Measurements from ENCODE around the gene BRIP1. TPM values are rescaled to one million over a fixed set of nuclear protein-coding genes. Genes with fewer than 3 reads are reported as not detected.

BRIP1 gene
- total RNA-seq, 1 experiment from 2014 or later: 20.2 TPM

DNA sequence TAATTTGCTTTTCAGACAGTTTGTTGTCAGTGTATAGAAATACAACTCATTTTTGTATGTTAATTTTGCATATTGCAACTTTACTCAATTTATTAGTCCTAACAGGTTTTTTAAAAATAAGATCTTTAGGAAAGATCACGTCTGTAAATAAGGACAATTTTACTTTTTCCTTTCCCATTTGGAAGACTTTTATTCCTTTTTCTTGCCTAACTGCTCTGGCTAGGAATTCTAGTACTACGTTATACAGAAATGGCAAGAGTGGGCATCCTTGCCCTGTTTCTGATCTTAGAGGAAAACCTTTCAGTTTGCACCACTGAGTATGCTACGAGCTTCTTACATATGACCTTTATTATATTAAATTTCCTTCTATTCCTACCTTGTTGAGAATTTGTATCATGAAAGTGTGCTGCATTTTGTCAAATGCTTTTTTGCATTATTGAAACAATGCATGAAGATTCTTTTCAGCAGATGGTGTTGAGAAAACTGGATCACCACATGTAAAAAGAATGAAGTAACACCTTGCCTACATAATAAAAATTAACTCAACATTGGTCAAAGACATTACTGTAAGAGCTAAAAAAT lies 113.4 kb downstream of the BRIP1 start:
- H3K27me3 ChIP-seq (ENCODE audit: insufficient read depth, low read length): no peaks in the 10 kb centered on the region
- no peak overlapping the region for H2AFZ ChIP-seq (ENCODE audit: low read length)
- H2AK5ac ChIP-seq (ENCODE audit: insufficient read length, low read length): no peak overlapping the region
- H2BK120ac ChIP-seq (ENCODE audit: low read depth, low read length, poor library complexity, severe bottlenecking): no peak overlapping the region
- no peak overlapping the region for H3K4ac ChIP-seq (ENCODE audit: low read depth, low read length)
- no peak overlapping the region for H3K18ac ChIP-seq (ENCODE audit: insufficient read length, low read depth, low read length)
- no peak overlapping the region for H3K14ac ChIP-seq (ENCODE audit: insufficient read depth, low read length)
- H2BK20ac ChIP-seq (ENCODE audit: low read depth, low read length, poor library complexity, severe bottlenecking): no peak overlapping the region
- no peak for DNase-seq
- no peak overlapping the region for H2BK15ac ChIP-seq (ENCODE audit: low read depth, low read length)
- no peak overlapping the region for H3K4me3 Mint-ChIP-seq
- H4K20me1 ChIP-seq (ENCODE audit: control insufficient read depth, insufficient read depth, insufficient read length): no peaks in the 10 kb centered on the region
- no peak overlapping the region for H3K23ac ChIP-seq (ENCODE audit: insufficient read length, low read depth, low read length)
- no peak overlapping the region for H3K27ac ChIP-seq (ENCODE audit: insufficient read length, low read depth, low read length)
- no peak overlapping the region for H3K27ac Mint-ChIP-seq
- H3K36me3 Mint-ChIP-seq (ENCODE audit: insufficient read depth in 1 of 3, low read depth in 3 of 3): peaks cover 32 to 48% (median 46%) of the 10 kb centered on the region in 3 experiments
- H3K4me2 ChIP-seq (ENCODE audit: insufficient read depth, insufficient read length, low read length): no peak overlapping the region
- no peak overlapping the region for H2BK5ac ChIP-seq (ENCODE audit: insufficient read length, low read length)
- no peaks in the 10 kb centered on the region for H3K79me2 ChIP-seq (ENCODE audit: insufficient read depth, low read length)
- H3K79me1 ChIP-seq (ENCODE audit: insufficient read depth, low read depth, low read length, poor library complexity, severe bottlenecking): no peaks in the 10 kb centered on the region
- WGBS (ENCODE audit: extremely low coverage, insufficient read length, low lambda C conversion rate): no CpG with 5 or more reads among the region's 3 CpGs
- H4K8ac ChIP-seq (replicated peaks; ENCODE audit: insufficient read length, low read depth, low read length): no peak overlapping the region
- no peak overlapping the region for H4K5ac ChIP-seq (ENCODE audit: insufficient read length, low read depth, low read length)
- H3K9ac ChIP-seq (ENCODE audit: extremely low read depth, insufficient read length, low read length): no peak overlapping the region
- H3K56ac ChIP-seq (ENCODE audit: insufficient read length, low read depth, low read length): no peak overlapping the region
- no peak overlapping the region for H3T11ph ChIP-seq (ENCODE audit: low read length)
- H3K27me3 Mint-ChIP-seq (ENCODE audit: low read depth): no peaks in the 10 kb centered on the region
- H3K9me3 ChIP-seq (ENCODE audit: control insufficient read depth, low read depth, low read length): no peaks in the 10 kb centered on the region
- no peaks in the 10 kb centered on the region for H3K4me1 Mint-ChIP-seq
- no peak overlapping the region for H2BK12ac ChIP-seq (ENCODE audit: insufficient read length, low read depth, low read length)
- TF ChIP-seq CTCF (conservative IDR thresholded peaks at IDR 0.05): no peak
- no peaks in the 10 kb centered on the region for H3K23me2 ChIP-seq (ENCODE audit: insufficient read length, low read depth, low read length, poor library complexity, severe bottlenecking)
- no peaks in the 10 kb centered on the region for H3K4me1 ChIP-seq (ENCODE audit: insufficient read depth, low read length)
- no peak overlapping the region for H4K91ac ChIP-seq (ENCODE audit: insufficient read length, low read depth, low read length)
- H3K9me3 Mint-ChIP-seq: peaks cover 23 to 26% of the 10 kb centered on the region in 2 experiments
